ENCODE data around the gene HABP2. TPM values are rescaled to one million over a fixed set of nuclear protein-coding genes. Genes with fewer than 3 reads are reported as not detected.

HABP2 gene
- total and polyA plus RNA-seq, 4 donors = 109 to 259 (median 197) TPM

DNA sequence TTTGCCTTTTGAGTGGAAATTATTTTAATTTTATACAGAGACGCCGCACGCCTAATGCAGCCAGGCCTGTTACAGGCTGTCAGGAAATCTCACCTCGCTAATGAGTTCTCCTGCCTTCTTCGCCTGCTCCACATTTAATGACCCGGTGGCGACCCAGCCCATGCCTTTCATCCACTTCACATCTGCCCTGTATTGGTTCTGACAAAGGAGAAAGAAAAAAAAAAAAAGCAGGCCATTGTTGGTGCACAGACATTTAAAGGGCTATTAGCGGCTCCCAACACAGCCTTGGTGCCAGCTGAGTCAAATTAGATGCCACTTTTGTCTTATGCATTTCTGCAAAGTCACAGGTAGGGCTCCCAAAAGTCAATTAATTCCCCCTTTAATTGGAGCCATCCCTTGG is 67.7 kb downstream of the HABP2 start:
- Histone ChIP-seq H3K27me3 (ENCODE audit: control insufficient read depth in 4 of 4, insufficient read depth in 4 of 4, low read length in 3 of 4) (no peaks in the 10 kb centered on the region), H3K36me3 (ENCODE audit: control insufficient read depth in 4 of 4, insufficient read depth in 3 of 4, low read depth in 1 of 4, low read length in 3 of 4) (no peaks in the 10 kb centered on the region), H3K4me3 (ENCODE audit: low read depth in 1 of 3, low read length in 3 of 3) (no peak overlapping the region), H3K9ac (ENCODE audit: low read depth in 1 of 2, low read length in 2 of 2) (no peak overlapping the region), H3K4me1 (ENCODE audit: control insufficient read depth in 4 of 4, insufficient read depth in 4 of 4, low read length in 3 of 4) (peaks cover 0 to 2% (median 0%) of the 10 kb centered on the region in 4 donors), H3K9me3 (ENCODE audit: control insufficient read depth in 4 of 4, low read length in 3 of 4) (no peaks in the 10 kb centered on the region), H3K27ac (ENCODE audit: low read depth in 1 of 2, low read length in 2 of 2) (no peak overlapping the region)
- no peak for DNase-seq (ENCODE audit: low spot score)
- TF ChIP-seq, protein P1, sequence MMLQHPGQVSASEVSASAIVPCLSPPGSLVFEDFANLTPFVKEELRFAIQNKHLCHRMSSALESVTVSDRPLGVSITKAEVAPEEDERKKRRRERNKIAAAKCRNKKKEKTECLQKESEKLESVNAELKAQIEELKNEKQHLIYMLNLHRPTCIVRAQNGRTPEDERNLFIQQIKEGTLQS (IDR thresholded peaks at IDR 0.05) = no peak
- TF ChIP-seq NR2F2 (IDR thresholded peaks at IDR 0.05) (no peak), FOXA2 (IDR thresholded peaks at IDR 0.05) (no peak), JUND (IDR thresholded peaks at IDR 0.05) (no peak), TAF1 (conservative IDR thresholded peaks at IDR 0.05) (no peak), HNF4A (conservative IDR thresholded peaks at IDR 0.05) (no peak), MAX (IDR thresholded peaks at IDR 0.05) (no peak), GABPA (IDR thresholded peaks at IDR 0.05 in 1 of 2, conservative IDR thresholded peaks at IDR 0.05 in 1 of 2) (no peak), HNF4G (IDR thresholded peaks at IDR 0.05) (no peak), ZBTB33 (IDR thresholded peaks at IDR 0.05) (no peak), RAD21 (IDR thresholded peaks at IDR 0.05) (no peak), RXRA (IDR thresholded peaks at IDR 0.05) (no peak), FOXA1 (IDR thresholded peaks at IDR 0.05) (no peak), YY1 (IDR thresholded peaks at IDR 0.05) (no peak), EGR1 (IDR thresholded peaks at IDR 0.05; ENCODE audit: low read depth in 2 of 2) (no peak), SP1 (IDR thresholded peaks at IDR 0.05) (no peak)
- TF ChIP-seq, protein P2, sequence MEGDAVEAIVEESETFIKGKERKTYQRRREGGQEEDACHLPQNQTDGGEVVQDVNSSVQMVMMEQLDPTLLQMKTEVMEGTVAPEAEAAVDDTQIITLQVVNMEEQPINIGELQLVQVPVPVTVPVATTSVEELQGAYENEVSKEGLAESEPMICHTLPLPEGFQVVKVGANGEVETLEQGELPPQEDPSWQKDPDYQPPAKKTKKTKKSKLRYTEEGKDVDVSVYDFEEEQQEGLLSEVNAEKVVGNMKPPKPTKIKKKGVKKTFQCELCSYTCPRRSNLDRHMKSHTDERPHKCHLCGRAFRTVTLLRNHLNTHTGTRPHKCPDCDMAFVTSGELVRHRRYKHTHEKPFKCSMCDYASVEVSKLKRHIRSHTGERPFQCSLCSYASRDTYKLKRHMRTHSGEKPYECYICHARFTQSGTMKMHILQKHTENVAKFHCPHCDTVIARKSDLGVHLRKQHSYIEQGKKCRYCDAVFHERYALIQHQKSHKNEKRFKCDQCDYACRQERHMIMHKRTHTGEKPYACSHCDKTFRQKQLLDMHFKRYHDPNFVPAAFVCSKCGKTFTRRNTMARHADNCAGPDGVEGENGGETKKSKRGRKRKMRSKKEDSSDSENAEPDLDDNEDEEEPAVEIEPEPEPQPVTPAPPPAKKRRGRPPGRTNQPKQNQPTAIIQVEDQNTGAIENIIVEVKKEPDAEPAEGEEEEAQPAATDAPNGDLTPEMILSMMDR (IDR thresholded peaks at IDR 0.05; ENCODE audit: low read depth, low read length, missing input control) = no peak
- TF ChIP-seq, protein P3, sequence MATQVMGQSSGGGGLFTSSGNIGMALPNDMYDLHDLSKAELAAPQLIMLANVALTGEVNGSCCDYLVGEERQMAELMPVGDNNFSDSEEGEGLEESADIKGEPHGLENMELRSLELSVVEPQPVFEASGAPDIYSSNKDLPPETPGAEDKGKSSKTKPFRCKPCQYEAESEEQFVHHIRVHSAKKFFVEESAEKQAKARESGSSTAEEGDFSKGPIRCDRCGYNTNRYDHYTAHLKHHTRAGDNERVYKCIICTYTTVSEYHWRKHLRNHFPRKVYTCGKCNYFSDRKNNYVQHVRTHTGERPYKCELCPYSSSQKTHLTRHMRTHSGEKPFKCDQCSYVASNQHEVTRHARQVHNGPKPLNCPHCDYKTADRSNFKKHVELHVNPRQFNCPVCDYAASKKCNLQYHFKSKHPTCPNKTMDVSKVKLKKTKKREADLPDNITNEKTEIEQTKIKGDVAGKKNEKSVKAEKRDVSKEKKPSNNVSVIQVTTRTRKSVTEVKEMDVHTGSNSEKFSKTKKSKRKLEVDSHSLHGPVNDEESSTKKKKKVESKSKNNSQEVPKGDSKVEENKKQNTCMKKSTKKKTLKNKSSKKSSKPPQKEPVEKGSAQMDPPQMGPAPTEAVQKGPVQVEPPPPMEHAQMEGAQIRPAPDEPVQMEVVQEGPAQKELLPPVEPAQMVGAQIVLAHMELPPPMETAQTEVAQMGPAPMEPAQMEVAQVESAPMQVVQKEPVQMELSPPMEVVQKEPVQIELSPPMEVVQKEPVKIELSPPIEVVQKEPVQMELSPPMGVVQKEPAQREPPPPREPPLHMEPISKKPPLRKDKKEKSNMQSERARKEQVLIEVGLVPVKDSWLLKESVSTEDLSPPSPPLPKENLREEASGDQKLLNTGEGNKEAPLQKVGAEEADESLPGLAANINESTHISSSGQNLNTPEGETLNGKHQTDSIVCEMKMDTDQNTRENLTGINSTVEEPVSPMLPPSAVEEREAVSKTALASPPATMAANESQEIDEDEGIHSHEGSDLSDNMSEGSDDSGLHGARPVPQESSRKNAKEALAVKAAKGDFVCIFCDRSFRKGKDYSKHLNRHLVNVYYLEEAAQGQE (IDR thresholded peaks at IDR 0.05) = no peak
- WGBS = 91% methylated on average over 8 of the region's 8 CpGs
